Testis (tissue), 2 donors: Measurements from ENCODE around the gene AP1M1.

ENCODE experiments used
- POLR2A ChIP-seq: fragments of 450-650 bp; IDR thresholded peaks from one replicate; pipeline ENCODE4 v1.6.1; 2017; ENCODE audit warnings: antibody characterized with exemption, mild to moderate bottlenecking, moderate library complexity
- TF ChIP-seq, protein P1 (sequence below), 3 experiments: fragments of 450-650 bp in 2 of 3; fragments of 200-600 bp in 1 of 3; sonication (generic) in 1 of 3; IDR thresholded peaks; one replicate each; pipeline ENCODE4 v1.5.1; 2016 to 2019; ENCODE audit warnings: antibody characterized with exemption in 3 of 3, mild to moderate bottlenecking in 2 of 3, moderate library complexity in 1 of 3

DNA sequence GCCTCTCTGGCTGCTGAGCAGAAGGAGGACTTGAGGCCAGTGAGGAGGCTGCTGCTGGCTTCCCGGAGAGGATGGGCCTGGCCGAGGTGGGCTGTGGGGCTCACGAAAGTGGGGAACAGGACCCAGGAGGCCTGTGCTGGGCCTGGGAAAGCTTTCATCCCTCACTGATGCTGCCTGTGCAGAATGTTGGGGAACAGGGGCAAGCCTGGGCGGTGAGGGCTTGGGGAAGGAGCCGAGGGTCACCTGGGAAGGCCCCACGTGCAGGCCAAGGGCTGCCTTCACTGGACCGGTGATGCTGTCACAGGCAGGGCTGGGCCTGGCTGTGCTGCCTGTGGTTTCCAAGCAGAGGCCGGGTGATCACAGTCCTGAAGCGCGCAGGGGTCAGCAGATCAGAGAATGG, 9.4 kb downstream of the AP1M1 start:
- no peak for TF ChIP-seq POLR2A
- TF ChIP-seq, protein P1, sequence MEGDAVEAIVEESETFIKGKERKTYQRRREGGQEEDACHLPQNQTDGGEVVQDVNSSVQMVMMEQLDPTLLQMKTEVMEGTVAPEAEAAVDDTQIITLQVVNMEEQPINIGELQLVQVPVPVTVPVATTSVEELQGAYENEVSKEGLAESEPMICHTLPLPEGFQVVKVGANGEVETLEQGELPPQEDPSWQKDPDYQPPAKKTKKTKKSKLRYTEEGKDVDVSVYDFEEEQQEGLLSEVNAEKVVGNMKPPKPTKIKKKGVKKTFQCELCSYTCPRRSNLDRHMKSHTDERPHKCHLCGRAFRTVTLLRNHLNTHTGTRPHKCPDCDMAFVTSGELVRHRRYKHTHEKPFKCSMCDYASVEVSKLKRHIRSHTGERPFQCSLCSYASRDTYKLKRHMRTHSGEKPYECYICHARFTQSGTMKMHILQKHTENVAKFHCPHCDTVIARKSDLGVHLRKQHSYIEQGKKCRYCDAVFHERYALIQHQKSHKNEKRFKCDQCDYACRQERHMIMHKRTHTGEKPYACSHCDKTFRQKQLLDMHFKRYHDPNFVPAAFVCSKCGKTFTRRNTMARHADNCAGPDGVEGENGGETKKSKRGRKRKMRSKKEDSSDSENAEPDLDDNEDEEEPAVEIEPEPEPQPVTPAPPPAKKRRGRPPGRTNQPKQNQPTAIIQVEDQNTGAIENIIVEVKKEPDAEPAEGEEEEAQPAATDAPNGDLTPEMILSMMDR (IDR thresholded peaks at IDR 0.05) = no peak
